ENCODE results near the gene SLC47A2. TPM values are rescaled to one million over a fixed set of nuclear protein-coding genes. Genes with fewer than 3 reads are reported as not detected.

The SLC47A2 gene
- total RNA-seq, 2 donors from 2014 or later, result not detected

DNA sequence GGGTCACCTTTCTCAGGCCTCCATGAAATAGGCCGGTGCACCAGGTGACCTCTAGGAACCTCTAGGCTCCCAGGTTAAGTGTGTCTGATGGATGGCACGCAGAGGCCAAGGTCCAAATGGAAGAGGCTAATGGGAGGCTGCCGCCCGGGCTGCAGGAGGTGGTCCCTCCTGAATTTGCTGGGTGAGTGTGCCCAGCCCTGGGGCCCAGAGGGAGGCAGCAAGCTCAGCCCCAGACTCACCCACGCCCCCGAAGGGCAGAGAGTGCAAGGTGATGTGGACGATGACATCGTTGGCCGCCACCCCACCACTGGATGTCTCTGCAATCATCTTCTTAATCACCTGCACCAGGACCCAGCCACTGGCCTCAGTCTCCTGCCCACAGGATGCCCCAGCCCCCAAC, 22.4 kb upstream of the SLC47A2 start:
- Histone ChIP-seq H3K4me1 (replicated peaks) (no peaks in the 10 kb centered on the region), H3K9me3 (no peaks in the 10 kb centered on the region), H3K27me3 (replicated peaks; ENCODE audit: insufficient read depth) (no peaks in the 10 kb centered on the region), H3K4me3 (no peak overlapping the region), H3K27ac (no peak overlapping the region), H3K36me3 (no peaks in the 10 kb centered on the region)
- DNase-seq (ENCODE audit: low spot score), result no peak
- TF ChIP-seq POLR2A (IDR thresholded peaks at IDR 0.05), result no peak
- TF ChIP-seq, protein P1, sequence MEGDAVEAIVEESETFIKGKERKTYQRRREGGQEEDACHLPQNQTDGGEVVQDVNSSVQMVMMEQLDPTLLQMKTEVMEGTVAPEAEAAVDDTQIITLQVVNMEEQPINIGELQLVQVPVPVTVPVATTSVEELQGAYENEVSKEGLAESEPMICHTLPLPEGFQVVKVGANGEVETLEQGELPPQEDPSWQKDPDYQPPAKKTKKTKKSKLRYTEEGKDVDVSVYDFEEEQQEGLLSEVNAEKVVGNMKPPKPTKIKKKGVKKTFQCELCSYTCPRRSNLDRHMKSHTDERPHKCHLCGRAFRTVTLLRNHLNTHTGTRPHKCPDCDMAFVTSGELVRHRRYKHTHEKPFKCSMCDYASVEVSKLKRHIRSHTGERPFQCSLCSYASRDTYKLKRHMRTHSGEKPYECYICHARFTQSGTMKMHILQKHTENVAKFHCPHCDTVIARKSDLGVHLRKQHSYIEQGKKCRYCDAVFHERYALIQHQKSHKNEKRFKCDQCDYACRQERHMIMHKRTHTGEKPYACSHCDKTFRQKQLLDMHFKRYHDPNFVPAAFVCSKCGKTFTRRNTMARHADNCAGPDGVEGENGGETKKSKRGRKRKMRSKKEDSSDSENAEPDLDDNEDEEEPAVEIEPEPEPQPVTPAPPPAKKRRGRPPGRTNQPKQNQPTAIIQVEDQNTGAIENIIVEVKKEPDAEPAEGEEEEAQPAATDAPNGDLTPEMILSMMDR (IDR thresholded peaks at IDR 0.05), result no peak
- no peak for TF ChIP-seq POLR2AphosphoS5 (IDR thresholded peaks at IDR 0.05)
- intact Hi-C loops (cut with DNase I), result no loop called here
- WGBS, result 94% methylated on average over 7 of the region's 9 CpGs

DNA sequence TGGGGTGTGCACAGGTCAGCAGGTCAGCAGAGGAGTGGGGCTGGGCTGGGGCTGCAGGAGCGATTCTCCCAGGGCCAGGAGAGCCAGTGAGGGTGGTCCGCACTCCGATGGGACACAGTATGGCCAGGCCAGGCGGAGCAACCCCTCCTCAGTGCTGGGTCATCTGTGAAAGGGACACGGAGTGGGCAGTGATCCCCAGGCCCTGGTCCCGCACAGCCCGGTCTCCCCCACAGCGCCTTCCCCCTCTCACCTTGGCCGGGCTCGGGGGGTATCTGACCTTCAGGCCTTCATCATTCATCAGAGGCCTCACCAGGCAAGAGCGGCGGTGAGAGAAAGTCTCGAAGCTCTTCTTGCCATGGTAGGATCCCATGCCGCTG, 21.7 kb upstream of the SLC47A2 start:
- Histone ChIP-seq H3K27me3 (replicated peaks; ENCODE audit: insufficient read depth) (no peaks in the 10 kb centered on the region), H3K4me3 (no peak overlapping the region), H3K27ac (no peak overlapping the region), H3K36me3 (no peaks in the 10 kb centered on the region), H3K4me1 (replicated peaks) (no peaks in the 10 kb centered on the region), H3K9me3 (no peaks in the 10 kb centered on the region)
- intact Hi-C loops (cut with DNase I), result no loop called here
- no peak for TF ChIP-seq POLR2AphosphoS5 (IDR thresholded peaks at IDR 0.05)
- TF ChIP-seq, protein P1 (IDR thresholded peaks at IDR 0.05), result no peak
- TF ChIP-seq POLR2A (IDR thresholded peaks at IDR 0.05), result no peak
- over 99% methylated on average over 13 of the region's 14 CpGs for WGBS
- no peak for DNase-seq (ENCODE audit: low spot score)

DNA sequence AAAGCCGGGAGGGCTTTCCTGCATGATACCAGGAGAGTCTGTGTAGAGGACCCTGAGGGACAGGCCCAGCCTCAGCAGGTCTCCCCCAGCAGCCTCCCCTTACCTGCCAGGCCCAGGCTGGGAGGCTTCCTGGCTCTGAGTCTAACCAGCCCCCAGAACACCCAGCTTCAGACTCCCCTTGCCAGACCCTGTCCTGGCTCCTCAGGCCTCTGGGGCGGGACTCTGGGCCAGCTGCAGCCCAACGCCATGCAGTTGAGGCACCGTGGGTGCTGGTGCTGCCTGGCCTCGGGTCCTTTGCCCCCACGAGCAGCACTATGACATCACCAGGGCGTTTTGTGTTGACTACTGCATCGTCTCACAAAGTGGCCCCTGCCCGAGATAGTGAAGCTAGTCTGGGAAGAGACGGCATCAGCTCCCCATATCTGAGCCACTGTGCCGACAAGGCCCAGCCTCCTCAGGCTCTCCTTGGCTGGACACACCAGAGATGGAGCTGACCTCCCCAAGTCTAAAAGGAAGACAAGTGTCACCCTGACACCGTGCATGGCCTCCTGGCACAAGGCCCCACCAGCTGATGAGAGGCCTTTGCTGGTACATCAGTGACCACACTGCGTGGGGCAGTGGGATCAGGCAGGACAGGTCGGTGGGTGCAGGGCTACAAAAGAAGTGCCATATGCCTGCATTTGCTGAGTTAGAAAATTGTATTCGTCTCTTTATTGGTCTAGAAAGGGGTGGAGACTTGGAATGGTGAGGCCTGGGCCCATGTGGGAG, 21.1 kb upstream of the SLC47A2 start:
- Histone ChIP-seq H3K27me3 (replicated peaks; ENCODE audit: insufficient read depth) (no peaks in the 10 kb centered on the region), H3K4me1 (replicated peaks) (no peaks in the 10 kb centered on the region), H3K9me3 (no peaks in the 10 kb centered on the region), H3K27ac (no peak overlapping the region), H3K36me3 (no peaks in the 10 kb centered on the region), H3K4me3 (no peak overlapping the region)
- intact Hi-C loops (cut with DNase I), result no loop called here
- 87% methylated on average over 11 of the region's 15 CpGs for whole genome bisulfite sequencing
- DNase-seq (ENCODE audit: low spot score), result no peak
- TF ChIP-seq POLR2AphosphoS5 (IDR thresholded peaks at IDR 0.05) (no peak), POLR2A (IDR thresholded peaks at IDR 0.05) (no peak)
- TF ChIP-seq, protein P1 (IDR thresholded peaks at IDR 0.05), result no peak

DNA sequence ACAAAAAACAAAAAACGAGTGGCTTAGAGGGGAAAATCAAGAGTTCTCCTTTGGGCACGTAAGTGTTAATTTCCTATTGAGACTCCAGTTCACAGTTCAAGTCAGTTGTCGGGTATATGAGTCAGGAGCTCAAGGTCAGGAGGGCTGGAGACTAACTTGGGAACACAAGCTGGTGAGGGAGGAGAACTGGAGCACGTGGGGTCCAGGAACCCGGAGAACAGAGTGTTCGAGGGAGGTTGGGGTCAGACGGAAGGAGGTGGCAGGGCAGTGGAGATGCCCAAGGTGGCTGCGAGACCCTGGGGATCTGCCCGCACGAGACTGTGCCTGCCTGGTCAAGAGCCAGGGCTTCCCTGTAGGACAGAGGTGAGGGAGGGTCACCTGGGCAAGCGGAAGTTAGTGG, 19.7 kb upstream of the SLC47A2 start:
- H3K9me3 ChIP-seq, result no peaks in the 10 kb centered on the region
- 78% methylated on average over 11 of the region's 11 CpGs for WGBS
- no peaks in the 10 kb centered on the region for H3K4me1 ChIP-seq (replicated peaks)
- H3K27ac ChIP-seq, result no peak overlapping the region
- H3K36me3 ChIP-seq, result no peaks in the 10 kb centered on the region
- DNase-seq (ENCODE audit: low spot score), result no peak
- intact Hi-C loops (cut with DNase I), result no loop called here
- no peaks in the 10 kb centered on the region for H3K27me3 ChIP-seq (replicated peaks; ENCODE audit: insufficient read depth)
- no peak overlapping the region for H3K4me3 ChIP-seq
- no peak for TF ChIP-seq POLR2A (IDR thresholded peaks at IDR 0.05)
- TF ChIP-seq, protein P1 (IDR thresholded peaks at IDR 0.05), result no peak
- no peak for TF ChIP-seq POLR2AphosphoS5 (IDR thresholded peaks at IDR 0.05)

DNA sequence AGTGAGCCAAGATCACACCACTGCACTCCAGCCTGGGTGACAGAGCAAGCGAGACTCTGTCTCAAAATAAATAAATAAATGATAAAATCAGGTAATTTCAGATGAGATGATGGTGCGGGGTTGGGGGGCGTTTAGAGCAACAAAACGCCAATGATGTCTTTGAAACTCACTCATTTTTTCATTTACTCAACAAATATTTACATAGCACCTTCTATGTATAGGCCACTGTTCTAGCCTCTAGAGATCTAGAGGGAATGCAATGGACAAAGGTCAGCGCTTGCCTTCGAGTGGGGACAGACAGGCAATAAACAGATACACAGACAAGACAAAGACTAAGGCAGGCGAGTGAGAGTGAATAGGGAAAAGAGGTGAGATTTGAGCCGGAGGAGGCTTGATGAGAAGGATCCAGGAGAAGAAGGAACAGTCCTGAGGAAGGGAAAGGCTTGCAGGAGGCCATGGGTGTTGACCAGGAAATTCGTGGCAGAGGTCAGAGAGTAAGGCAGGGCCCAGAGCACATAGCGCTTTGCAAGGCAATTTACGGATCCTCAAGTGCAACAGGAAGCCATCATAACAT, 17.7 kb upstream of the SLC47A2 start:
- H3K27ac ChIP-seq, result no peak overlapping the region
- no peaks in the 10 kb centered on the region for H3K9me3 ChIP-seq
- 66% methylated on average over 11 of the region's 11 CpGs for WGBS

More for the DNA sequence above, 17.7 kb upstream of the SLC47A2 start:
- DNase-seq (ENCODE audit: low spot score), result no peak
- no peaks in the 10 kb centered on the region for H3K4me1 ChIP-seq (replicated peaks)
- no peaks in the 10 kb centered on the region for H3K36me3 ChIP-seq
- no peak overlapping the region for H3K4me3 ChIP-seq
- no peak for TF ChIP-seq POLR2AphosphoS5 (IDR thresholded peaks at IDR 0.05)
- no peak for TF ChIP-seq POLR2A (IDR thresholded peaks at IDR 0.05)
- TF ChIP-seq, protein P1 (IDR thresholded peaks at IDR 0.05), result no peak
- intact Hi-C loops (cut with DNase I), result no loop called here
- H3K27me3 ChIP-seq (replicated peaks; ENCODE audit: insufficient read depth), result no peaks in the 10 kb centered on the region
